Mucosa of descending colon (tissue), 3 donors: ENCODE measurements around the gene MTFMT. TPM values are rescaled to one million over a fixed set of nuclear protein-coding genes. Genes with fewer than 3 reads are reported as not detected.
A peak's percentile ranks its signal among the peaks of the same experiment; 100 is the strongest.

Source experiments
- ATAC-seq: fragments of 200-7000 bp; cut with Tn5 transposase; one replicate; pipeline ENCODE4 v1.9.1; 2020; ENCODE audit warnings: mild to moderate bottlenecking, moderate library complexity
- DNase-seq, 3 donors: peaks; one replicate each; pipeline ENCODE4 v3.0.0-alpha.2; 2020
- H3K36me3 ChIP-seq: fragments of 200-600 bp; one replicate; pipeline ENCODE4 v1.8.0; 2021; ENCODE audit warnings: low read depth, mild to moderate bottlenecking
- H3K4me1 ChIP-seq: fragments of 200-600 bp; one replicate; pipeline ENCODE4 v1.8.0; 2021; ENCODE audit warnings: low read depth, mild to moderate bottlenecking
- H3K4me3 ChIP-seq: fragments of 200-600 bp; one replicate; pipeline ENCODE4 v1.8.0; 2021; ENCODE audit warnings: mild to moderate bottlenecking
- H3K9me3 ChIP-seq: fragments of 200-600 bp; one replicate; pipeline ENCODE4 v1.8.0; 2021; ENCODE audit warnings: mild to moderate bottlenecking
- CTCF ChIP-seq: fragments of 200-600 bp; IDR thresholded peaks from one replicate; pipeline ENCODE4 v1.8.0; 2022; ENCODE audit warnings: antibody characterized with exemption, mild to moderate bottlenecking
- intact Hi-C, 2 donors: fragments of 100-400 bp; cut with DNase I in 1 of 2; cut with micrococcal nuclease in 1 of 2; formaldehyde crosslinking; loops; one replicate each; pipeline versions ENCODE4 v1.11.0 to v1.11.1; 2022; cut with DNase I, micrococcal nuclease
- total RNA-seq, 3 donors: library from RNA; stranded (reverse); fragmentation: NEBNext Ultra II Directional in 2 of 3; extraction: Animal tissue kit (Norgen Biotek cat#: 25700) in 2 of 3; gene quantifications; one replicate each; pipeline versions ENCODE4 v1.2.1 to v1.2.4, GENCODE V29; 2021 to 2023
- donor health status: DM: no; HTN: no; CAD: no; lungs with moderate emphysema.
- donor health status: DM: no; HTN: no; CAD: no.
- donor health status: DM: no; HTN: yes; CAD: no.

The MTFMT gene
- total RNA-seq, 3 donors from 2014 or later, result 17.5 to 24.0 (median 19.2) TPM

GRCh38 chr15:65032801-65033537 lies 3.5 kb upstream of the MTFMT start:
- intact Hi-C loops, result loop anchor here (2.0 to 10.0 kb wide), 2 partner anchors 46 to 52 kb away; no protein-coding TSS in a partner anchor
- DNase-seq, result peak; percentile 72 to 82 (median 81)
- no peaks in the 10 kb centered on the region for H3K9me3 ChIP-seq
- H3K36me3 ChIP-seq, result no peaks in the 10 kb centered on the region
- H3K4me3 ChIP-seq, result no peak overlapping the region
- TF ChIP-seq CTCF, result peak; percentile 78
- peak; percentile 84 for ATAC-seq
- H3K4me1 ChIP-seq, result peaks cover 14% of the 10 kb centered on the region

- DNase-seq (no peak), ATAC-seq (no peak)
- intact Hi-C loops, result loop anchor here in 1 of 2 donors (10.0 kb wide), 1 partner anchor 55 kb away; no protein-coding TSS in a partner anchor
- Histone ChIP-seq H3K36me3 (peaks cover 5% of the 10 kb centered on the region), H3K4me3 (peak overlapping the region; percentile 82), H3K4me1 (peaks cover 18% of the 10 kb centered on the region), H3K9me3 (no peaks in the 10 kb centered on the region)
- TF ChIP-seq CTCF, result no peak
Measured at GRCh38 chr15:65029736-65030208, 333 bp upstream of the MTFMT start.

- no peak for DNase-seq
- intact Hi-C loops, result no loop called here
Measured at GRCh38 chr15:65028338-65028737, 1.1 kb downstream of the MTFMT start.

GRCh38 chr15:65027593-65027992 lies 1.8 kb downstream of the MTFMT start:
- ATAC-seq, result no peak
- Histone ChIP-seq H3K9me3 (no peaks in the 10 kb centered on the region), H3K4me1 (peaks cover 10% of the 10 kb centered on the region), H3K4me3 (no peak overlapping the region), H3K36me3 (peaks cover 5% of the 10 kb centered on the region)
- DNase-seq, result no peak
- intact Hi-C loops, result no loop called here
- no peak for TF ChIP-seq CTCF

More at GRCh38 chr15:65028338-65028737, 1.1 kb downstream of the MTFMT start:
- Histone ChIP-seq H3K9me3 (no peaks in the 10 kb centered on the region), H3K36me3 (peaks cover 5% of the 10 kb centered on the region), H3K4me1 (peaks cover 16% of the 10 kb centered on the region), H3K4me3 (no peak overlapping the region)
- no peak for TF ChIP-seq CTCF
- ATAC-seq, result peak; percentile 39

- intact Hi-C loops, result no loop called here
- no peak for DNase-seq
- H3K4me1 ChIP-seq, result peaks cover 10% of the 10 kb centered on the region
- H3K36me3 ChIP-seq, result peaks cover 5% of the 10 kb centered on the region
- no peak for ATAC-seq
- no peak for TF ChIP-seq CTCF
- no peaks in the 10 kb centered on the region for H3K9me3 ChIP-seq
- H3K4me3 ChIP-seq, result no peak overlapping the region
Measured at GRCh38 chr15:65026756-65027155, 2.7 kb downstream of the MTFMT start.
